Left renal cortex interstitium (tissue), 4 donors: ENCODE results near the gene ACKR3. TPM values are rescaled to one million over a fixed set of nuclear protein-coding genes. Genes with fewer than 3 reads are reported as not detected.

Experiments used
- DNase-seq, 4 donors: peaks; one replicate each; pipeline ENCODE4 v3.0.0-alpha.2; 2013; ENCODE audit warnings: low read depth in 4 of 4, low spot score in 2 of 4, missing footprints in 1 of 4
- polyA plus RNA-seq, 4 donors: library from polyadenylated mRNA; unstranded; fragments of 120-200 nt; gene quantifications; one replicate each; pipeline ENCODE4 v1.2.1, GENCODE V29; 2013; ENCODE audit not compliant: insufficient read length in 4 of 4

The ACKR3 gene
- polyA plus RNA-seq, 4 donors = 58.9 to 75.9 (median 66.3) TPM

DNA sequence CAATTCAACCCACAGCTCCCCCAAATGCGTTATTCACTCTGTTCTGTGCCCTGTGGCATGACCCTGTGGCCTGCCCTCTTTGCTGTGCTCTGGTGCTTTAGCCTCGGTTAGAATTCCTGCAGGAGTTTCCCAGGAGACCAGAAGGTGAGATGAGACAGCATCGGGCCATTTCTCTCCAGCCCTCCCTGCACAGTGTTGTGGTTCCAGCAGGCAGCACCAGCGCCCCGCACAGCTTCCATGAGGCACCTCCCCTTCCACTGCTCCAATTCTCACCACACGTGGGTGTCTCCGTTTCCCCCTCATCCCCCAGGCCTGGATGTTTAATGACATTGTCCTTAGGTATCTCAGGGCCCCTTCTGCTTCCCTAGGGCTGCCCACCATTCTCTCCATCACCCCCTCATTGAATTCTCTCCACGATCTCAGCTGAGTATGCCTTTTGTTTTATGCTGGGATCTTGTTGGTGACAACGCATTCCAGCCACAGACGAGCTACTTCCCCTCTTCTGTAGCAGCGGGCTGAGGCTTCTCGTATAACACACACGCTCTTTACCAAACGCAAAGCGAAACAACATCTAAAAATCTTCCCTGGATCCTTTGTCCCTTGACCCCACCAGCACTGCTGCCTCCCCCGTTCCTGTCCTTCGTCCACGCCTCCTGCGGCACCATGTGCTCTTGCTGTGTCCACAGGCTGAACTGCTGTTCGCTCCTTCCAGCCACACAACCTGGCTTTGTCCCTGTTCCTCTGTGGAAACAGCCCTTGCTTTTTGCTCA, 35.1 kb downstream of the ACKR3 start:
- DNase-seq = peak in 1 of 4 donors; percentile 39

- DNase-seq = no peak
Measured at GRCh38 chr2:236605345-236605734, 35.7 kb downstream of the ACKR3 start.

DNA sequence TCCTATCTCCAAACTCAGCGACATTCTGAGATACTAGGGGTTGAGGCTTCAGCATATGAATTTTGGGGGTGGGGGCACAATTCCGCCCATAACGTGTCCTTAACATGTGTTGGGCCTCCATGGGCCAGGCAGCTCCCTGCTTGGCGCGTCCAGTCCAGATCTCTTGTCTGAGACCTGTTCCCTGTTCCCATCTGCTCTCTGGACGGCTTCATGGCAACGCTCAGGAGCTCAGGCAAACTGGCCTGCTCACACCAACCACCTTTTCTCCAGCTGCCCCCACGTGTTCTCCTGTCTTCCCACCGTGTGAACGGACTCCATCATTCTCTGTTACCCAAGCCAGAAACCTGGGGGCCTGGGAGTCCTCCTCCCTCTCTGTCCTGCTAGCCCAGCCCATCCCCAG, 36.4 kb downstream of the ACKR3 start:
- no peak for DNase-seq

- DNase-seq = no peak
Measured at GRCh38 chr2:236607471-236608187, 38.0 kb downstream of the ACKR3 start.

DNA sequence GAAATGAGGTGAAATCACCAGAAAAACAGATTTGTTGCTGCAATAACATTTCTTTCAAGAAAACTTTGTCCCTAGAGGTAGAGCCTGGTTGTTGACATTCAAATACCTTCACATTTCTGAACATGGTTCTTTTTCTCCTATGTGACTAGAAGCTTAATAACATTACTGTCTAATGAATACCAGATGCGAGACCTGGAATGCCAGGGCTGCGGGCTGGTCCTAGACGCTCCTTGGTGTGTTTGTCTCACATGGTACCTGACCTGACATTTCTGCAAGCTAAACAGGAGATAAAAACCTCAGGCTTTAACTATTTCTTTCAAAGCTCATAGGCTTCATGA, 38.5 kb downstream of the ACKR3 start:
- DNase-seq = no peak

- DNase-seq = no peak
Measured at GRCh38 chr2:236608710-236609109, 39.1 kb downstream of the ACKR3 start.

DNA sequence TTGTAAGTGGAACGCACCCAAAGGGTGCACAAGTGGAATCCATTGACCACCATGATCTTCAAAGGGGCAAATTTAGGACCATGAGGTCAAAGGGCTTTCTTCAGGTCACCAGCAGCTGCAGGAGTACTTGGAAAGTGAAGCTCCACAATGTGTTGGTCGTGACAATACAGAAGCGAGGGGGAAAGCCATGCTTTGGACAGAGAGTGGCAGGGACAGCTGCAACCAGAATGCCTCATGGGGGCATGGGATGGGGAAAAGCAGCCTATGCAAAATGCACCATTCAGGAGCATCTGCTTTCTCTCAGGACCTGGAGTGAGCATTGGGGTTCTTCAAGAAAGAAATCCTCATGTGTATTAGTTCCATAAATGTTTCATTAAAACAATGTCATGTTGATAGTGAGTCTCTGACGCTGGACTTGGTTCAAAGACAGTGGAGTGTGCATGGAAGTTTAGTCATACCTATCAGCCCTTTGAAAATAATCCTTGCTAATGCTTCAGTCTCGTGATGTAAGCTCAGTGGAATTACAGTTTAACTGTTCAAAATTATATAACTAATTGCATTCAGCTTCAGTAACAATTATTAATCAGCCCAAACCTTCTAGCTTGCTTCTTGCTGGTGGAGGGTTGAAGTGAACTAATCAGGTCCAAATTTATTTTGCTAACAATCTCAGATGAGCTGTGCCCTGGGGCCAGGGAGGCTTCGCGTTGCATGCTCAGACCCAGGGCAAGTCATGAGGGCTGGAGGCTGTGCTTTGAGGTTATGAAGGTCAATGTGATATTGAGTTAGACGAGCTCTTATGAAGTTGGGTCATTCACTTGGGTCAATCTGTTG, 41.6 kb downstream of the ACKR3 start:
- DNase-seq = no peak

- DNase-seq = no peak
Measured at GRCh38 chr2:236612737-236613136, 43.1 kb downstream of the ACKR3 start.

DNA sequence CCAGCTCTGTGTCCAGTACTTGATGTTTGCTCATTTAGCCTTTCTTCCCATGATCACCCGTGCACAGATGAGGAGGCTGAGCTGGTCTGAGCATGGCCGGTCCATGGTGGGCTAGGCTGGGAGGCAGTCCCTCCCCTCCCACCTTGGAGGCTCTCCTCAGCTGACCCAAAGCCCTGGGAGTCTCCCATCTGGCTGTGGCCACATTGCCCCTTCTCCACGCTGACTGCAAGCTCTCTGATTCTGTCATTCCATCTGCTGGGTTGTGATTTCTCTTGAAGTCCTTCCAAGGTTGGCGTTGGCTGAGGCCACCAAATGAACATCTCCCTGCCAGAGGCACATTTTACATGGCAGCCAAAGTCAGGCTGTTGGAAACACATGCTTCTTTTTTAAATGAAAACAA, 44.0 kb downstream of the ACKR3 start:
- no peak for DNase-seq

DNA sequence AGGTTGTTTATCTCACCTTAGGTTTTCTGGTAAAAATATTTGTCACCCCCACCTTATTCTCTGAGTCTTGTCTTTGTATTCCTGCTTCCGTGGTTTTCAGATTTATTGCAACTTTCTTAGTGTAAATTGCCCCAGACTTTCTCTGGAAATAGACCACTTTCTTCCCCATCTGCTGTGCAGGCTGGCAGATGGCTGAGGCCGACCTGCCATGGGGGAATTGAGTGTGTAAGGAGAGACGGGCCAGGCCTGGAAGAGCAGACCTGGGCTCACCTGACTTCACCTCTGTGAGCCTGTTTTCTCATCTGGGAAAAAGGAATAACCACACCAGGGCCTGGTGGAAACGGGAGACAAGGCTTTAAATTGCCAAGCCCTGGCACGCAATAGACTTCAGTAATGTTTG, 44.9 kb downstream of the ACKR3 start:
- DNase-seq = no peak

DNA sequence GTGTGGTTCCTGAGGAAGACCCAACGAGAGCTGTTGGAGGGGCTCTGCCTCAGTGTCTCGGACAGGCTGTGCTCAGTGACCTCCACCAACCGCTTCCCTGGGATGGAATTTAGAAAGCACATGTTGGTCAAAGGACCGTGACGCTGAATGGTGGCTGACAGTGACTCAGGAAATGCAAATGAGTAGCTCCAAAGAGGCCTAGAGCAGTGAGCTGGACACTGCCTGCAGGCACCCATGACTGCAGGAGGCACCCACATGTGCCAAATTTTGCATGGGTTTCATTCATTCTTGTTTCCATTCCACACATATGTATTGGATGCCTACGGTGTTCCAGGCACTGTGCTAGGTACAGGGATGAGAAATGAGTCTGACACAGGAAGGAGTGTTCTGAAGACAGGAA, 46.4 kb downstream of the ACKR3 start:
- no peak for DNase-seq

- DNase-seq = no peak
Measured at GRCh38 chr2:236616624-236617023, 47.0 kb downstream of the ACKR3 start.

DNA sequence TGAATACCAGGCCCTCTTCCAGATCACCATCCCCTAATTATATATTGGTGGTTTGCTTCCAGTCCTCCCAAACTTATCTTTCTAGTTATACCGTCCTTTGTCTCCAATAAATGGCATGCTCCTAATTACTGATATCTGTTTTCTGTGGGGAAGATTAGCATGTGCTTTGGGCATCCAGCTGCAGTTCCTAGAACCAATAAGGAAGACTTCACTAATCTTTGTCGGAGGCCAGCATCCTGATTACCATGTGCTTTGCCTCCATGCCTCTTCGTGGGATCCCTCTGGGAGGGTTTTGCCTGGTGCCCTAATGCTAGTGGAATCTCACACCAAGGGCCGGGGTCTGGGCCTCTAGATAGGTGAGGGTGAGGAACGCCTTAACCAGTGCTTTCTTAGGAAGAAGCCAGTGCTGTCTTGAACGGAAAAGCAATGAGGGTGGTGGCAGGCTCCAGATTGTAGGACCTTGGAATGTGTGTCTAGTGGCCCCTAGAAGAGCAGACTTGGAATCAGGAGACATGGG, 47.7 kb downstream of the ACKR3 start:
- DNase-seq = no peak

DNA sequence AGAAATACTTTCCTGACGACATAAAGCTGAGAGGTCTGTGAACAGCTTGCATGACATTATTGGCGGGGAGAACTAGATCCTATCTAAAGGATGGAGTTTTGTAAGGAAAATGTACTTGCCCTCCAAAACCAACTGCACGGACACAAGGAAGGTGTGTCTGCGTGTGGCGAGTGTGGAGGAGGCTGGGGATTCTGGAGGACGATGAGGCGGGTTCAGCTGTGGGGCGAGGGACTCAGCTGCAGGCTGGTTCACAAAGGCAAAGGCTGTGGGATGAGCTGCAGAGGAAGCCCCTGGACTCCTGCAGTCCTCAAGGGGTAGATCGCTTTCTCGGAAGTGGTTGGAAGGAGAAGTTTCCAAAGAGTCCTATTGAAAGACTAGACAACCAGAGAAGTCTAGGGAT, 48.2 kb downstream of the ACKR3 start:
- DNase-seq = no peak

GRCh38 chr2:236618370-236618769, 48.7 kb downstream of the ACKR3 start:
- no peak for DNase-seq

DNA sequence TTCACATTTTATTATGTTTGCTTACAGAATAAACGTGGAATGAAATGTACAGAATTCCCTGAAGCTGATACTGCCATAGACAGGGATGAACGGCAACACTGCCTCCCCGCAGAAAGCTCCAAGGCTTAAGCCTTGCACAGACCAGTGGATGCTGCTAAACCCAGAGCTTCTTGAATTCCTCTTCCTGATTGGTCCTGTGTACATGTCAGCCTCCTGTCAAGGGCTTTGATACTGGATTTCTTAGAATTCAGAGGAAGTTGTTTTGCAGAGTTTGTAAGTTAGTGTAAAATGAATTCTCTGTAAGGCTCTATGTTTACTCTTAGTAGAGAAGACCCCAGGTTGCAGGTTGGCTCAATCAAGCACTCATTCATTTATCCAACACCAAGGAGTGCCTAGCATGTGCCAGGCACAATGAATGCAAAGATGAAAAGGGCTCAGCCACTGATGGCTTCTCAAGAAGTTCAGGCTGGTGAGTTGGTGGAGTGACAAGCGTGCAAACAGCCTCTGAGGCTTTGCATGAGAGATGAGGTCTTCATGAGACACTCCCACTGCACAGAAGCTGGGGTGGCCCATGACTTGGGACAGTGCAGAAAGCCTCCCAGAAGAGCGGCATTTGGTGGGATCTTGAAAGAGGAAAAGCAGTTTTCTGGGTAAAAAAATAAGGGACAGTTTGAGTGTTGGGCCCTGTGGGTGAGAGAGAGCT, 50.4 kb downstream of the ACKR3 start:
- no peak for DNase-seq

DNA sequence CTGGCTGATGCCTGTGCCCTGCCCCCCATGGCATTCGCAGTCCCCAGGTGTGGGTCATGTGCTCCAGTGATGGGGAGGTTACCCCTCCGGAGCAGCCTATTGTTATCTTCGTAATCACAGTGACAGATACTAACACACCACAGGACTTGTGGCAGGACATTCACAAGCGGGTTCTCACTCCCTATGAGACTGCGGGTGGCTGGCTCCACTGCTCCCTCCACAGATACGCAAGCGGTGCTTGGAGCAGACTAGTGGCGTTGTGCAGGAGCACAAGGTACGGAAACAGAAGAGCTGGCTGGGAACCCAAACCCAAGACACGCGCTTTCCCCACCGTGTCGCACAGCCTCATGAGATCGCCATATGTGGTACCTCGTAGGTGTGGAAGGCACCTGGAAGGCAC, 52.2 kb downstream of the ACKR3 start:
- DNase-seq = no peak

- DNase-seq = no peak
Measured at GRCh38 chr2:236622201-236622600, 52.6 kb downstream of the ACKR3 start.

DNA sequence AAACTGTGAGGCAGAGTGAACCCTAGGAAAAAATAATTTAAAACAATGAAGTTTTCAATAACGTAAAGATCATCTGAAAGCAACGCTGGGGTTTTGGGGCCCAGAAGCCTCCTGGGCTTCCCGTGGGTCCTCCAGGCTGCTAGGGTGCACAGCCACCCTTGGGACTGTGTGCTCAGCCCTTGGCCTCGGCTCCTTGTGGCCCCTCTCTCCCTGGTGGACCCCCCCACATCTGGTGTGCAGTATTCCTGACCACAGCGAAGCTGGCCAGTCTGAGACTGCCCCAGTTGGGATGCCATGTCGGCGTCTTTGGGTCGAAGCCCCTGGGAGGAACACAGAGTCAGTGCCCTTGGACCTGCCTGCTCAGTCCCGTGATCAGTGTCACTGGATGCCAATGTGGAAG, 53.0 kb downstream of the ACKR3 start:
- DNase-seq = no peak

DNA sequence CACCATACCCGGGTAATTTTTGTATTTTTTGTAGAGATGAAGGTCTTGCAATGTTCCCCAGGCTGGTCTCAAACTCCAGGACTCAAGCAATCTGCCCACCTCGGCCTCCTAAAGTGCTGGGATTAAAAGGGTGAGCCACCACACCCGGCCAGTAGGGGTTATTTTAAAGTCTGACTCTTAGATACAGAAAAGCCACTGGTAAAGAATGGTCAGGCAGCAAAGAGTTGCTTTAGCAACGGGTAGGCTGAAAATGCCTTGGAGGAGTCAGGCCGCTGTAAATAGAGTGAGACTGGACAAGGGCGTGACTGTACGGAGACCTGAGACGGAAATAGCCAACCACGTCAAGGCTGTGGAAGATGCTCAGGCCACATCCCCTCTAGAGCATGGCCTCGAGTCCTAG, 54.2 kb downstream of the ACKR3 start:
- no peak for DNase-seq
